CD14-positive monocyte (primary cell): Measurements from ENCODE around the gene ABLIM3. TPM values are rescaled to one million over a fixed set of nuclear protein-coding genes. Genes with fewer than 3 reads are reported as not detected.

ENCODE experiments used
- DNase-seq, 3 donors: peaks; one replicate each; pipeline ENCODE4 v3.0.0-alpha.2; 2011 to 2022
- H2AFZ ChIP-seq: 2 replicates; pipeline ENCODE4 v1.6.0; 2012; ENCODE audit warnings: mild to moderate bottlenecking, low read depth, low read length, inconsistent platforms; ENCODE audit not compliant: insufficient read depth, poor library complexity, severe bottlenecking
- H3K27ac ChIP-seq, 2 donors: 1 replicate in 1 of 2; 2 replicates in 1 of 2; pipeline ENCODE4 v1.5.1; 2012 to 2013; ENCODE audit warnings: low read length in 2 of 2, control low read depth in 1 of 2, inconsistent platforms in 1 of 2, low read depth in 1 of 2, mild to moderate bottlenecking in 1 of 2
- H3K27me3 ChIP-seq, 2 donors: one replicate each; pipeline versions ENCODE4 v1.6.0 to v1.6.1; 2011 to 2013; ENCODE audit warnings: low read length in 2 of 2; ENCODE audit not compliant: control insufficient read depth in 2 of 2, insufficient read depth in 2 of 2
- H3K36me3 ChIP-seq, 2 donors: replicated peaks in 1 of 2; 1 replicate in 1 of 2; 2 replicates in 1 of 2; pipeline versions ENCODE4 v1.5.1 to v1.6.1; 2012 to 2013; ENCODE audit warnings: low read length in 2 of 2, control low read depth in 1 of 2, inconsistent platforms in 1 of 2, mild to moderate bottlenecking in 1 of 2; ENCODE audit not compliant: insufficient read depth in 2 of 2, control insufficient read depth in 1 of 2
- H3K4me1 ChIP-seq, 2 donors: 1 replicate in 1 of 2; 2 replicates in 1 of 2; pipeline versions ENCODE4 v1.5.1 to v1.6.1; 2012 to 2013; ENCODE audit warnings: low read length in 2 of 2, control low read depth in 1 of 2, inconsistent platforms in 1 of 2, mild to moderate bottlenecking in 1 of 2, moderate library complexity in 1 of 2; ENCODE audit not compliant: insufficient read depth in 2 of 2, control insufficient read depth in 1 of 2
- H3K4me2 ChIP-seq: replicated peaks from 2 replicates; pipeline ENCODE3; 2012; ENCODE audit warnings: low read length, moderate library complexity, mild to moderate bottlenecking; ENCODE audit not compliant: poor library complexity, severe bottlenecking; ENCODE audit errors: extremely low read depth
- H3K4me3 ChIP-seq, 3 experiments: fragments of 200-600 bp in 1 of 3; sonication (generic) in 1 of 3; replicated peaks in 1 of 3; 1 replicate in 2 of 3; 2 replicates in 1 of 3; pipeline ENCODE4 v1.5.1; 2011 to 2013; ENCODE audit warnings: low read length in 3 of 3, mild to moderate bottlenecking in 3 of 3, control low read depth in 2 of 3, low read depth in 2 of 3, inconsistent platforms in 1 of 3, moderate library complexity in 1 of 3
- H3K79me2 ChIP-seq: 2 replicates; pipeline ENCODE4 v1.6.0; 2012; ENCODE audit warnings: mild to moderate bottlenecking, control low read depth, inconsistent platforms, low read length, moderate library complexity; ENCODE audit not compliant: insufficient read depth
- H3K9ac ChIP-seq: 2 replicates; pipeline ENCODE4 v1.6.0; 2017; ENCODE audit warnings: low read length, mild to moderate bottlenecking; ENCODE audit not compliant: insufficient read depth, poor library complexity, severe bottlenecking
- H3K9me3 ChIP-seq, 2 donors: replicated peaks in 1 of 2; 1 replicate in 1 of 2; 2 replicates in 1 of 2; pipeline versions ENCODE4 v1.5.1 to v1.6.1; 2012 to 2013; ENCODE audit warnings: low read length in 2 of 2, control low read depth in 1 of 2; ENCODE audit not compliant: control insufficient read depth in 1 of 2, insufficient read depth in 1 of 2
- H4K20me1 ChIP-seq: 2 replicates; pipeline ENCODE4 v1.6.0; 2012; ENCODE audit warnings: mild to moderate bottlenecking, low read length, control low read depth, moderate library complexity; ENCODE audit not compliant: insufficient read depth
- H3K27ac Mint-ChIP-seq, 7 donors: one replicate each; pipeline ENCODE4 v1.8.0; 2020; ENCODE audit warnings: mild to moderate bottlenecking in 7 of 7, mixed read lengths in 7 of 7, moderate library complexity in 6 of 7, inconsistent platforms in 2 of 7
- H3K27me3 Mint-ChIP-seq, 3 donors: one replicate each; pipeline ENCODE4 v1.8.0; 2021 to 2022; ENCODE audit warnings: low read depth in 3 of 3, mild to moderate bottlenecking in 3 of 3, mixed read lengths in 3 of 3, moderate library complexity in 3 of 3, inconsistent platforms in 1 of 3
- H3K36me3 Mint-ChIP-seq, 2 donors: one replicate each; pipeline ENCODE4 v1.8.0; 2020; ENCODE audit warnings: mixed read lengths in 2 of 2, inconsistent platforms in 1 of 2, mild to moderate bottlenecking in 1 of 2
- H3K4me1 Mint-ChIP-seq: one replicate; pipeline ENCODE4 v1.8.0; 2020; ENCODE audit warnings: mild to moderate bottlenecking, mixed read lengths
- H3K4me3 Mint-ChIP-seq, 2 donors: one replicate each; pipeline ENCODE4 v1.8.0; 2020; ENCODE audit warnings: mild to moderate bottlenecking in 2 of 2, mixed read lengths in 2 of 2, moderate library complexity in 1 of 2
- H3K9me3 Mint-ChIP-seq, 7 donors: one replicate each; pipeline ENCODE4 v1.8.0; 2020 to 2022; ENCODE audit warnings: mixed read lengths in 7 of 7, mild to moderate bottlenecking in 6 of 7, moderate library complexity in 6 of 7, inconsistent platforms in 2 of 7
- WGBS: methylation state at CpG from one replicate; pipeline ENCODE4 v1.1.5; 2013; ENCODE audit warnings: missing lambda C conversion rate; ENCODE audit not compliant: insufficient coverage; 5-methylcytosine and 5-hydroxymethylcytosine counted together
- intact Hi-C, 2 donors: fragments of 100-400 bp; cut with micrococcal nuclease; formaldehyde crosslinking; loops; one replicate each; pipeline versions ENCODE4 v1.15.0 to v1.15.1; 2023
- polyA plus RNA-seq, 3 donors: library from polyadenylated mRNA; depleted of rRNA in 1 of 3; unstranded in 2 of 3; stranded (reverse) in 1 of 3; fragments of 300-500 nt in 2 of 3; fragments of >200 nt in 1 of 3; fragmentation: Illumina TruSeq in 2 of 3; gene quantifications; 1 replicate in 2 of 3; 2 replicates in 1 of 3; pipeline ENCODE4 v1.2.3, GENCODE V29; 2012 to 2021
- TF ChIP-seq, protein P1 (sequence below): fragments of 200-600 bp; IDR thresholded peaks from one replicate; pipeline ENCODE4 v1.8.0; 2022; ENCODE audit warnings: antibody characterized with exemption, mild to moderate bottlenecking

ABLIM3 gene
- polyA plus RNA-seq, 3 donors = 0.22 to 0.74 TPM; not detected in 1

DNA sequence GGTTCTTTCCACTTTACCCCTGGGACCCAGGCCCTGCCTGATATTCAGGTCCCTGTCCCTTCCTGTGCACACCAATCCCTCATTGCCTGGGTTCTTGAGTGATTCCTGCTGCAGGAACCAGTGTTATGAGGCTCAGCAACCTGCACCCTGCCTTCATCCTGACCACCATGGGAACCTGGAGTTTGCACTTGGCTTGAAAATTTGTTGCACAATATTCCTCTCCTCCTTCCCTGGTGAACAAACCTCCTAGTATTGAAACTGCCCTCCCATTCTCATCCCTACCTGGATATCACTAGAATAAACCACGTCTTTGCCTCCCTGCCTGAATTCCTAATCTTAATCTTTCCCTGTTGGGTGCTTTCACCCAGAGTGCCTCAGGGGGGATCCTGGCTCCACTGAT is 78.3 kb downstream of the ABLIM3 start:
- Mint-ChIP-seq H3K4me3 (no peak overlapping the region), H3K9me3 (peaks cover 0 to 2% (median 0%) of the 10 kb centered on the region in 7 donors), H3K27ac (no peak overlapping the region), H3K36me3 (no peaks in the 10 kb centered on the region), H3K4me1 (peaks cover 12% of the 10 kb centered on the region), H3K27me3 (peaks cover 0 to 7% (median 0%) of the 10 kb centered on the region in 3 donors)
- no peak overlapping the region for H3K4me2 ChIP-seq
- no peak overlapping the region for H3K4me3 ChIP-seq
- 100% methylated on average over 1 of the region's 1 CpG for WGBS
- intact Hi-C loops = no loop called here
- H2AFZ ChIP-seq = no peak overlapping the region
- peaks cover 11 to 18% of the 10 kb centered on the region in 2 donors for H3K4me1 ChIP-seq
- TF ChIP-seq, protein P1, sequence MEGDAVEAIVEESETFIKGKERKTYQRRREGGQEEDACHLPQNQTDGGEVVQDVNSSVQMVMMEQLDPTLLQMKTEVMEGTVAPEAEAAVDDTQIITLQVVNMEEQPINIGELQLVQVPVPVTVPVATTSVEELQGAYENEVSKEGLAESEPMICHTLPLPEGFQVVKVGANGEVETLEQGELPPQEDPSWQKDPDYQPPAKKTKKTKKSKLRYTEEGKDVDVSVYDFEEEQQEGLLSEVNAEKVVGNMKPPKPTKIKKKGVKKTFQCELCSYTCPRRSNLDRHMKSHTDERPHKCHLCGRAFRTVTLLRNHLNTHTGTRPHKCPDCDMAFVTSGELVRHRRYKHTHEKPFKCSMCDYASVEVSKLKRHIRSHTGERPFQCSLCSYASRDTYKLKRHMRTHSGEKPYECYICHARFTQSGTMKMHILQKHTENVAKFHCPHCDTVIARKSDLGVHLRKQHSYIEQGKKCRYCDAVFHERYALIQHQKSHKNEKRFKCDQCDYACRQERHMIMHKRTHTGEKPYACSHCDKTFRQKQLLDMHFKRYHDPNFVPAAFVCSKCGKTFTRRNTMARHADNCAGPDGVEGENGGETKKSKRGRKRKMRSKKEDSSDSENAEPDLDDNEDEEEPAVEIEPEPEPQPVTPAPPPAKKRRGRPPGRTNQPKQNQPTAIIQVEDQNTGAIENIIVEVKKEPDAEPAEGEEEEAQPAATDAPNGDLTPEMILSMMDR = no peak
- no peaks in the 10 kb centered on the region for H4K20me1 ChIP-seq
- no peak for DNase-seq
- H3K9ac ChIP-seq = no peak overlapping the region
- no peaks in the 10 kb centered on the region for H3K36me3 ChIP-seq
- H3K27me3 ChIP-seq = no peaks in the 10 kb centered on the region
- no peaks in the 10 kb centered on the region for H3K79me2 ChIP-seq
- H3K27ac ChIP-seq = no peak overlapping the region
- no peaks in the 10 kb centered on the region for H3K9me3 ChIP-seq

DNA sequence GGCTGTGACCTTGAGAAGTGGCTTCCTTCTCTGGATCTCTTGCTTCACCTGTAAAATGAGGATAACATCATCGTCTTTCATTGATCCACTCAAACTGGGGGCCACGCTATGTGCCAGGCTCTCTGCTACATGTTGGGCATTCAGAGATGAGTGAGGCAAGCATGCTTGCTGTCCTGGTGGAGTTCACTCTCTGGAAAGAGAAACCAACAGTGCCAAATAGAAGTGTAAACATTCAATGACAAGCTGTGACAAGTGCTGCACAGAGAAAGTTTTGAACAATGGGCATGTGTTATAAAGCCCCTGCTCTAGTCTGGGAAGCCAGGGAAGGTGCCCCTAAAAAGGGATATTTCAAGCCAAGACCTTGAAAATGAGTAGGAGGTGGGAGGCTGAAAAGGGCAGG is 79.5 kb downstream of the ABLIM3 start:
- Histone ChIP-seq H3K79me2 (no peaks in the 10 kb centered on the region), H3K27ac (no peak overlapping the region), H3K9me3 (no peaks in the 10 kb centered on the region), H3K36me3 (no peaks in the 10 kb centered on the region), H4K20me1 (no peaks in the 10 kb centered on the region), H3K4me2 (no peak overlapping the region), H3K4me1 (peaks cover 11 to 14% of the 10 kb centered on the region in 2 donors), H3K9ac (no peak overlapping the region), H3K4me3 (no peak overlapping the region), H2AFZ (no peak overlapping the region), H3K27me3 (no peaks in the 10 kb centered on the region)
- DNase-seq = no peak
- Mint-ChIP-seq H3K4me3 (no peak overlapping the region), H3K36me3 (no peaks in the 10 kb centered on the region), H3K9me3 (peaks cover 0 to 2% (median 0%) of the 10 kb centered on the region in 7 donors), H3K27ac (no peak overlapping the region), H3K27me3 (peaks cover 0 to 7% (median 0%) of the 10 kb centered on the region in 3 donors), H3K4me1 (peaks cover 12% of the 10 kb centered on the region)
- TF ChIP-seq, protein P1 = no peak
- 100% methylated on average over 2 of the region's 2 CpGs for WGBS
- intact Hi-C loops = no loop called here
